Measurements from ENCODE around the gene CPLANE2. TPM values are rescaled to one million over a fixed set of nuclear protein-coding genes. Genes with fewer than 3 reads are reported as not detected.

The CPLANE2 gene
- total and polyA plus RNA-seq, 12 donors, result 2.2 to 11.1 (median 6.8) TPM

DNA sequence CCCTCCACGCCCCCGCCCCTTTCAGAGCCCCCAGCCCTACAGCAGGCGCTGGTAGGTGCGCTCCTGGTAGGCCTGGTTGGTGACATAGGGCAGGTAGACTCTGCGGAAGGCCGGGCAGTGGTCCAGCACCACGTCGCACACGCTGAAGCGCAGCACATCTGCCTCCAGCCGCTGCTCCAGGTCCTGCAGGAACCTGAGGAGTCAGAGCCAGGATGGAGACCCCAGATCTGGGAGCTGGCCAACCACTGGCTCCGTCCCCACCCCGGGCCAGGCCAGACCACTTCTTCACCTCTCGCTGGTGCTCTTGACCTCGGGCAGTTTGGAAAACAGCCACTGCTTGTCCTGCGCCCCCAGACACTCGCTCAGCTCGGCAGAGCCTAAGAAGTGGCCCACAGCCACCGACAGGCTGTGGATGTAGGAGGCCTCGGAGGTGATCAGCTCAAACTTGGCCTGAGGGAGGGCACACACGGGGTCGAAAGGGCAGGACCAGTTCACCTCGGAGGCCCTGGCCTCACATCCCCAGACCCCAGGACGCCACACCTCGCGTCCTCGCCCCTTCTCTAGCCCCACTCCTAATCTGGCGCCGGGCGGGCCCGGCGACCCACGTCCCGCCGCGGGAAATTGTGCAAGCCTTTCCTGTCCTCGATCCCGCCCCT is 31.0 kb downstream of the CPLANE2 start:
- Histone ChIP-seq H3K27me3 (no peaks in the 10 kb centered on the region), H3K9me3 (no peaks in the 10 kb centered on the region), H3K36me3 (peaks cover 0 to 15% (median 0%) of the 10 kb centered on the region in 9 donors), H3K4me3 (peak overlapping the region in 9 of 10 donors; percentile 30 to 64 (median 60)), H3K4me1 (peaks cover 0 to 25% (median 17%) of the 10 kb centered on the region in 9 donors), H3K27ac (peak overlapping the region; percentile 29 to 96 (median 89))
- peak in 1 of 2 donors; percentile 33 for DNase-seq
- peak in 1 of 8 donors; percentile 3 for ATAC-seq
- intact Hi-C loops (cut with DNase I), result loop anchor here in 8 of 10 donors (2.0 to 10.0 kb wide), 5 partner anchors 36 to 161 kb away; partner anchors contain the start of genes SZRD1 (in 6 of the 8) and FBXO42 (in 2 of the 8)
- TF ChIP-seq CTCF (IDR thresholded peaks at IDR 0.05), result no peak
- 39 to 40% methylated on average over 38 of the region's 38 CpGs for WGBS, 2 donors

DNA sequence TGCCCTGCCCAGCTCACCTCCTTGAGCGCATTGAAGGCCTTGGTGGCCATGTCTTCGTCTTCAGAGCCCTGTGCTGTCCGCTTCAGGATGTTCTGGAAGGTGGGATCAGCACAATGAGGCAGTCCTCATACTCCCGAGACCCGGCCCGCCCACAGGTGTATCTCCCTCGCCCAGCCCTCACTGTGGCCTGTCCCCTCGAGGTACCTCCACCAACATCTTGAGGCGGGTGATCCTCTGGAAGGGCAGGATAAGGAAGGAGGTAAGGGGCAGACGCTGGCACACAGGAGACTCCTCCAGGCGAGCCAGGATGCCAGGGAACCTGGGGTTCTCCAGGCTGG is 31.7 kb downstream of the CPLANE2 start:
- intact Hi-C loops (cut with DNase I), result loop anchor here in 8 of 10 donors (5.0 to 10.0 kb wide), 4 partner anchors 37 to 159 kb away; partner anchors contain the start of genes SZRD1 (in 5 of the 8) and FBXO42 (in 2 of the 8)
- peak overlapping the region in 1 of 10 donors; percentile 62 for H3K4me3 ChIP-seq
- DNase-seq (no peak), ATAC-seq (no peak)
- H3K27me3 ChIP-seq, result no peaks in the 10 kb centered on the region
- 91 to 95% methylated on average over 11 of the region's 11 CpGs for WGBS, 2 donors
- H3K36me3 ChIP-seq, result peaks cover 0 to 18% (median 0%) of the 10 kb centered on the region in 9 donors
- peaks cover 0 to 25% (median 17%) of the 10 kb centered on the region in 9 donors for H3K4me1 ChIP-seq
- no peaks in the 10 kb centered on the region for H3K9me3 ChIP-seq
- peak in 2 of 9 donors; percentile 0 to 2 for TF ChIP-seq CTCF (IDR thresholded peaks at IDR 0.05)
- H3K27ac ChIP-seq, result peak overlapping the region in 5 of 10 donors; percentile 86 to 96 (median 90)

GRCh38 chr1:16204634-16205333 is 32.2 kb downstream of the CPLANE2 start:
- H3K27ac ChIP-seq, result no peak overlapping the region
- ATAC-seq, result no peak
- H3K4me1 ChIP-seq, result peaks cover 0 to 25% (median 17%) of the 10 kb centered on the region in 9 donors
- intact Hi-C loops (cut with DNase I), result loop anchor here in 8 of 10 donors (5.0 to 10.0 kb wide), 4 partner anchors 38 to 160 kb away; partner anchors contain the start of genes SZRD1 (in 5 of the 8) and FBXO42 (in 2 of the 8)
- no peak for DNase-seq
- H3K27me3 ChIP-seq, result no peaks in the 10 kb centered on the region
- WGBS, 2 donors, result 80 to 81% methylated on average over 12 of the region's 12 CpGs
- peak in 8 of 9 donors; percentile 11 to 53 (median 30) for TF ChIP-seq CTCF (IDR thresholded peaks at IDR 0.05)
- no peaks in the 10 kb centered on the region for H3K9me3 ChIP-seq
- H3K36me3 ChIP-seq, result peaks cover 0 to 18% (median 0%) of the 10 kb centered on the region in 9 donors
- no peak overlapping the region for H3K4me3 ChIP-seq

GRCh38 chr1:16204216-16204615 is 32.8 kb downstream of the CPLANE2 start:
- no peak for ATAC-seq
- intact Hi-C loops (cut with DNase I), result loop anchor here in 6 of 10 donors (5.0 to 10.0 kb wide), 3 partner anchors 38 to 161 kb away; partner anchors contain the start of genes SZRD1 (in 5 of the 6) and FBXO42 (in 1 of the 6)
- no peak overlapping the region for H3K27ac ChIP-seq
- H3K27me3 ChIP-seq, result no peaks in the 10 kb centered on the region
- no peak for TF ChIP-seq CTCF (IDR thresholded peaks at IDR 0.05)
- peaks cover 0 to 25% (median 17%) of the 10 kb centered on the region in 9 donors for H3K4me1 ChIP-seq
- H3K9me3 ChIP-seq, result no peaks in the 10 kb centered on the region
- no peak overlapping the region for H3K4me3 ChIP-seq
- DNase-seq, result no peak
- 92 to 93% methylated on average over 2 of the region's 2 CpGs for WGBS, 2 donors
- H3K36me3 ChIP-seq, result peaks cover 0 to 18% (median 0%) of the 10 kb centered on the region in 9 donors
